HEK293T (cell line): ENCODE measurements around the gene KCNA1.

Source experiments
- BHLHE40 ChIP-seq: fragments of 450-650 bp; IDR thresholded peaks from 2 replicates; pipeline ENCODE4 v1.6.1; 2016; ENCODE audit warnings: mild to moderate bottlenecking, moderate library complexity, borderline replicate concordance
- CTBP1 ChIP-seq: fragments of 450-650 bp; IDR thresholded peaks from 2 replicates; pipeline ENCODE4 v1.6.1; 2016; ENCODE audit warnings: borderline replicate concordance
- FOXA1 ChIP-seq: fragments of 450-650 bp; IDR thresholded peaks from 2 replicates; pipeline ENCODE4 v1.6.1; 2016; ENCODE audit warnings: mild to moderate bottlenecking
- FOXM1 ChIP-seq: fragments of 450-650 bp; IDR thresholded peaks from 2 replicates; pipeline ENCODE4 v1.6.1; 2017; ENCODE audit warnings: mild to moderate bottlenecking, borderline replicate concordance
- L3MBTL2 ChIP-seq: fragments of 450-650 bp; conservative IDR thresholded peaks from 2 replicates; pipeline ENCODE4 v1.6.1; 2016; ENCODE audit warnings: mild to moderate bottlenecking
- LEF1 ChIP-seq: fragments of 450-650 bp; IDR thresholded peaks from 2 replicates; pipeline ENCODE4 v1.6.1; 2017; ENCODE audit warnings: mild to moderate bottlenecking, borderline replicate concordance
- NFRKB ChIP-seq: fragments of 450-650 bp; IDR thresholded peaks from 2 replicates; pipeline ENCODE4 v1.6.1; 2016; ENCODE audit warnings: mild to moderate bottlenecking, moderate library complexity
- SP1 ChIP-seq: fragments of 450-650 bp; IDR thresholded peaks from 2 replicates; pipeline ENCODE4 v1.6.1; 2017
- SUZ12 ChIP-seq: fragments of 450-650 bp; IDR thresholded peaks from 2 replicates; pipeline ENCODE4 v1.6.1; 2016; ENCODE audit warnings: mild to moderate bottlenecking
- TARDBP ChIP-seq: fragments of 450-650 bp; IDR thresholded peaks from 2 replicates; pipeline ENCODE4 v1.6.1; 2016
- ZNF384 ChIP-seq: fragments of 450-650 bp; IDR thresholded peaks from 2 replicates; pipeline ENCODE4 v1.6.1; 2016
- TF ChIP-seq, protein P1 (sequence below): fragments of 450-650 bp; IDR thresholded peaks from 2 replicates; pipeline ENCODE4 v1.6.1; 2016

DNA sequence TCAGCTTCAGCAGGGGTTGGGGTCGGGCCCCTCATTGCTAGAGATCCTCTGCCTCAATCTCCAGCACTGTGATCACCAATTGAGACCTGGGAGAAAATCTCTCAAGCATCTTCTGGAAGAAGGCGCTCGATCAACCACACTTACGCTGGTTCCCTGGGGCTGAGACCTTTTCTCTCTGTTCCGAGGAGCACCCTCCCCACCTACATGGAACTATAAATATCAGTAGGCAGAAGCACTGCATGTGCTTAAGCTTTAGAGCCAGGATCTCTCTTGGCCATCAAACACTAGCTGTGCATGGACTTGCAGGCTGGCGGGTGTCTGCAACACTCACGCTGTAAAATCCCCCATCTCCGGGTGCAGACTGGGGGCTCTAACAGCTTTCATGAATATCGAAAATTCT, 38.2 kb upstream of the KCNA1 start:
- no peak for TF ChIP-seq FOXM1
- no peak for TF ChIP-seq NFRKB
- no peak for TF ChIP-seq FOXA1
- no peak for TF ChIP-seq L3MBTL2
- TF ChIP-seq CTBP1 = no peak
- TF ChIP-seq TARDBP = no peak
- TF ChIP-seq SP1 = no peak
- TF ChIP-seq SUZ12 = no peak
- TF ChIP-seq, protein P1, sequence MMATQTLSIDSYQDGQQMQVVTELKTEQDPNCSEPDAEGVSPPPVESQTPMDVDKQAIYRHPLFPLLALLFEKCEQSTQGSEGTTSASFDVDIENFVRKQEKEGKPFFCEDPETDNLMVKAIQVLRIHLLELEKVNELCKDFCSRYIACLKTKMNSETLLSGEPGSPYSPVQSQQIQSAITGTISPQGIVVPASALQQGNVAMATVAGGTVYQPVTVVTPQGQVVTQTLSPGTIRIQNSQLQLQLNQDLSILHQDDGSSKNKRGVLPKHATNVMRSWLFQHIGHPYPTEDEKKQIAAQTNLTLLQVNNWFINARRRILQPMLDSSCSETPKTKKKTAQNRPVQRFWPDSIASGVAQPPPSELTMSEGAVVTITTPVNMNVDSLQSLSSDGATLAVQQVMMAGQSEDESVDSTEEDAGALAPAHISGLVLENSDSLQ = no peak
- no peak for TF ChIP-seq BHLHE40
- no peak for TF ChIP-seq ZNF384
- no peak for TF ChIP-seq LEF1
